Colonic mucosa (tissue), 4 donors: ENCODE data around the gene TALDO1. TPM values are rescaled to one million over a fixed set of nuclear protein-coding genes. Genes with fewer than 3 reads are reported as not detected.

Experiments
- DNase-seq: peaks from one replicate; pipeline ENCODE4 v3.0.0-alpha.2; 2020
- H3K27ac ChIP-seq: fragments of 200-600 bp; one replicate; pipeline ENCODE4 v1.8.0; 2021
- H3K27me3 ChIP-seq: fragments of 200-600 bp; one replicate; pipeline ENCODE4 v1.8.0; 2021
- H3K36me3 ChIP-seq: fragments of 200-600 bp; one replicate; pipeline ENCODE4 v1.8.0; 2021
- H3K4me1 ChIP-seq: fragments of 200-600 bp; one replicate; pipeline ENCODE4 v1.8.0; 2021; ENCODE audit warnings: mild to moderate bottlenecking
- H3K4me3 ChIP-seq: fragments of 200-600 bp; one replicate; pipeline ENCODE4 v1.8.0; 2021
- H3K9ac ChIP-seq, 2 donors: one replicate each; pipeline ENCODE4 v1.7.0; 2013; ENCODE audit warnings: control low read depth in 2 of 2, low read depth in 2 of 2, low read length in 2 of 2
- H3K9me3 ChIP-seq: fragments of 200-600 bp; one replicate; pipeline ENCODE4 v1.8.0; 2021
- CTCF ChIP-seq: fragments of 200-600 bp; IDR thresholded peaks from one replicate; pipeline ENCODE4 v1.8.0; 2022; ENCODE audit warnings: antibody characterized with exemption, mild to moderate bottlenecking
- intact Hi-C: fragments of 100-400 bp; cut with DNase I; formaldehyde crosslinking; loops from one replicate; pipeline ENCODE4 v1.14.1; 2022
- total RNA-seq, 2 donors: library from RNA; stranded (reverse); fragmentation: NEBNext Ultra II Directional in 1 of 2; extraction: Animal tissue kit (Norgen Biotek cat#: 25700) in 1 of 2; gene quantifications; one replicate each; pipeline ENCODE4 v1.2.1, GENCODE V29; 2021
- donor health status: healthy.
- donor health status: DM: no; HTN: no; CAD: no.
- donor health status: DM: no; HTN: no; CAD: no.

The TALDO1 gene
- total RNA-seq, 2 donors from 2014 or later = 195 to 274 TPM

- Histone ChIP-seq H3K27me3 (no peaks in the 10 kb centered on the region), H3K4me1 (peaks cover 3% of the 10 kb centered on the region), H3K9ac (no peak overlapping the region), H3K4me3 (no peak overlapping the region), H3K27ac (no peak overlapping the region), H3K36me3 (peaks cover 17% of the 10 kb centered on the region), H3K9me3 (no peaks in the 10 kb centered on the region)
- intact Hi-C loops = no loop called here
- no peak for TF ChIP-seq CTCF
- DNase-seq = no peak
Measured at GRCh38 chr11:760236-760635, 13.0 kb downstream of the TALDO1 start.

GRCh38 chr11:761526-762108 is 14.4 kb downstream of the TALDO1 start:
- Histone ChIP-seq H3K4me1 (peaks cover 3% of the 10 kb centered on the region), H3K4me3 (no peak overlapping the region), H3K9ac (no peak overlapping the region), H3K27me3 (no peaks in the 10 kb centered on the region), H3K36me3 (peaks cover 17% of the 10 kb centered on the region), H3K9me3 (no peaks in the 10 kb centered on the region), H3K27ac (no peak overlapping the region)
- no peak for DNase-seq
- TF ChIP-seq CTCF = no peak
- intact Hi-C loops = no loop called here

GRCh38 chr11:762421-763072 is 15.3 kb downstream of the TALDO1 start:
- H3K4me3 ChIP-seq = no peak overlapping the region
- no peak overlapping the region for H3K27ac ChIP-seq
- peaks cover 17% of the 10 kb centered on the region for H3K36me3 ChIP-seq
- H3K9ac ChIP-seq = peak overlapping the region in 1 of 2 donors; percentile 63
- no peak for TF ChIP-seq CTCF
- peaks cover 3% of the 10 kb centered on the region for H3K4me1 ChIP-seq
- H3K27me3 ChIP-seq = no peaks in the 10 kb centered on the region
- intact Hi-C loops = no loop called here
- DNase-seq = peak; percentile 47
- no peaks in the 10 kb centered on the region for H3K9me3 ChIP-seq

GRCh38 chr11:763073-763463 is 15.8 kb downstream of the TALDO1 start:
- TF ChIP-seq CTCF = no peak
- Histone ChIP-seq H3K4me1 (peaks cover 3% of the 10 kb centered on the region), H3K4me3 (no peak overlapping the region), H3K27ac (no peak overlapping the region), H3K9ac (peak overlapping the region in 1 of 2 donors; percentile 63), H3K36me3 (peaks cover 17% of the 10 kb centered on the region), H3K27me3 (no peaks in the 10 kb centered on the region), H3K9me3 (no peaks in the 10 kb centered on the region)
- DNase-seq = peak; percentile 68
- intact Hi-C loops = no loop called here

- no peak for TF ChIP-seq CTCF
- no peak for DNase-seq
- intact Hi-C loops = no loop called here
- H3K9ac ChIP-seq = no peak overlapping the region
- no peak overlapping the region for H3K27ac ChIP-seq
- peaks cover 3% of the 10 kb centered on the region for H3K4me1 ChIP-seq
- no peak overlapping the region for H3K4me3 ChIP-seq
- no peaks in the 10 kb centered on the region for H3K9me3 ChIP-seq
- H3K36me3 ChIP-seq = peaks cover 17% of the 10 kb centered on the region
- H3K27me3 ChIP-seq = no peaks in the 10 kb centered on the region
Measured at GRCh38 chr11:763549-764321, 16.5 kb downstream of the TALDO1 start.
